ENCODE measurements around the gene IREB2. TPM values are rescaled to one million over a fixed set of nuclear protein-coding genes. Genes with fewer than 3 reads are reported as not detected.

IREB2 gene
- total RNA-seq, 1 experiment from 2014 or later = 23.8 TPM

DNA sequence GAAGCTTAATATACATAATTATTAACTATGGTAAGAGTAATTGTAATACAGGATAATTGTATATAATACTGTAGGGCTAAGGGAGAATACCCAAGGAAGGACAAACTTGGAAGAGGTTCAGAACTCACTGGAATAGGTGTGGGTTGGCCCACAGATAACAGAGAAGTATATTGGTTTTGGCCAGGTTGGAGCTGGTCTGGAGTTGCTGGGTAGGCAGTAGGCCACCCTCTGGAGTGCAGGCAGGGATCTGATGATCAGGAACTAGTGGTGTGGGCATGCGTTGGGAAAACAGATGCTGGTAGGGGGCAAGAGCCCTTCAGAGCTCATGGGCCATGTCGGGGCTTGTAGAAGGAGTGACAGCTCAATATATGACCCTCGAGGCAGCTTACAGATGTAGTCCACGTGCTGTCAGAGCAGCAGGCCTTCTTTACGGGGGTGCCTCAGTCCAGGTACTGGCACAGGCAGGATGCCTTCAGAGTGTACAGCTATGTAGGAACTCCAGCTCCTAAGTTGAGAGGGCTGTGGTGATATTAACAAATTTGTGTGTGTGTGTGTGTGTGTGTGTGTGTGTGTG, 12.4 kb downstream of the IREB2 start:
- Histone ChIP-seq H3K4me3 (no peak overlapping the region), H3K36me3 (peaks cover 66% of the 10 kb centered on the region), H3K27me3 (replicated peaks) (0 out of 2 replicates have a peak, but pooled peaks cover 3% of the 10 kb centered on the region), H3K4me1 (replicated peaks) (no peaks in the 10 kb centered on the region), H3K9me3 (replicated peaks) (no peaks in the 10 kb centered on the region), H3K27ac (no peak overlapping the region)
- DNase-seq (ENCODE audit: low read depth in 1 of 2, low spot score in 2 of 2) = no peak

- DNase-seq (ENCODE audit: low read depth in 1 of 2, low spot score in 2 of 2) = no peak
- H3K9me3 ChIP-seq (replicated peaks) = no peaks in the 10 kb centered on the region
- H3K36me3 ChIP-seq = peaks cover 46% of the 10 kb centered on the region
- H3K27me3 ChIP-seq (replicated peaks) = 0 out of 2 replicates have a peak, but pooled peaks cover 3% of the 10 kb centered on the region
- H3K4me3 ChIP-seq = no peak overlapping the region
- H3K27ac ChIP-seq = no peak overlapping the region
- H3K4me1 ChIP-seq (replicated peaks) = peaks cover 10% of the 10 kb centered on the region
These were observed 14.5 kb downstream of the IREB2 start for GRCh38 chr15:78452485-78452884.

GRCh38 chr15:78453447-78453846, 15.4 kb downstream of the IREB2 start:
- 0 out of 2 replicates have a peak, but pooled peaks cover 3% of the 10 kb centered on the region for H3K27me3 ChIP-seq (replicated peaks)

DNA sequence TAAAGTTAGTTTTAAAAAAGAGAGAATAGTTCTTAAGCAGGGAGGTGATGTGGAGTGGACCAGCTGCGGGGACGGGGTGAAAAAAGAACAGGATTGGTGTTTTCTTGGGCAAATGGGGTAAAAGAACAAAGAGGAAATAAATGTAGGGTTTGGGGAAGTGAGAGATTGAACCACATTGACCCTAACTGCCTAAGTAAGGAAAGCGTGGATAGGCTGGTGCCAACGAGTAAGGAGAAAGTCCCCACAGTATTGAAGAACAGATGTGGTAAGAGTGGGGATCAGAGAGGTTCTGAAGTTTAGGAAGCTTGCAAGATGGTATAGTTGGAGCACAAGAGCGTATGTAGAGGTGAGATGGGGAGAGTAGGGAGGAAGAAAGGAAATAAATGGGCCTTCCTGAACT, 17.0 kb downstream of the IREB2 start:
- no peaks in the 10 kb centered on the region for H3K9me3 ChIP-seq (replicated peaks)
- H3K27ac ChIP-seq = no peak overlapping the region
- no peak overlapping the region for H3K4me3 ChIP-seq
- no peak for DNase-seq (ENCODE audit: low read depth in 1 of 2, low spot score in 2 of 2)
- H3K36me3 ChIP-seq = peaks cover 26% of the 10 kb centered on the region
- H3K27me3 ChIP-seq (replicated peaks) = 0 out of 2 replicates have a peak, but pooled peaks cover 3% of the 10 kb centered on the region
- peaks cover 10% of the 10 kb centered on the region for H3K4me1 ChIP-seq (replicated peaks)

More at GRCh38 chr15:78453447-78453846, 15.4 kb downstream of the IREB2 start:
- H3K9me3 ChIP-seq (replicated peaks) = no peaks in the 10 kb centered on the region
- H3K27ac ChIP-seq = no peak overlapping the region
- H3K4me3 ChIP-seq = no peak overlapping the region
- DNase-seq (ENCODE audit: low read depth in 1 of 2, low spot score in 2 of 2) = no peak
- peaks cover 10% of the 10 kb centered on the region for H3K4me1 ChIP-seq (replicated peaks)
- peaks cover 39% of the 10 kb centered on the region for H3K36me3 ChIP-seq

DNA sequence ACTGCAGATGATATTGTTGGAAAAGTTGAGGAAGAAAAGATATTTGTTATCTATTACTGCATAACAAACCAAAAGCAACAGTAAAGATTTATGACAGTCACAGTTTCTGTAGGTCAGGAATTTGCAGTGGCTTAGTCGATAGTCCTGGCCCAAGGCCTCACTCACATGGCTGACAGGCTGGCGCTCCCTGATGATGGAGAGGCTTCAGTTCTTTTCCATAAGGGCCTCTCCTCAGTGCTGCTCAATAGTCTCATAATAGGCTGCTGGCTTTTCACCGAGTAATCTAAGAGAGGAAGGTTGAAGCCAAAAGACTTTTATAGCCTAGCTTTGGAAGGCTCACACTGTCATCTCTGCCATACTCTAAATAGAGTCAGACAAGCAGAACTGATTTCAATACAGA, 17.7 kb downstream of the IREB2 start:
- no peak for DNase-seq (ENCODE audit: low read depth in 1 of 2, low spot score in 2 of 2)

DNA sequence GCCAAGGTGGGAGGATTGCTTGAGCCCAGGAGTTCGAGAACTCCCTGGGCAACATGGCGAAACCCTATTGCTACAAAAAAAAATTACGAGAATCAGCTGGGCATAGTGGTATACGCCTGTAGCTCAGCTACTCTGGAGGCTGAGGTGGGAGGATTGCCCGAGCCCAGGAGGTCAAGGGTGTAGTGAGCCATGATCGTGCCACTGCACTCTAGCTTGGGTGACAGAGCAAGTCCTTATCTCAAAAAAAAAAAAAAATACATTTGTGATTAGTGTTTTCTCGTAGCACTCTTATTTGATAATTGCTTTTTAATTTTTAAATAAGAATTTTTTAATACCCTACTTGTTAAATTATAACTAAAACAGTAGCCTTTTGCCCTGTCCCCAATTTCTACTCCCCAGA, 18.4 kb downstream of the IREB2 start:
- 0 out of 2 replicates have a peak, but pooled peaks cover 3% of the 10 kb centered on the region for H3K27me3 ChIP-seq (replicated peaks)
- no peak overlapping the region for H3K4me3 ChIP-seq
- no peaks in the 10 kb centered on the region for H3K9me3 ChIP-seq (replicated peaks)
- DNase-seq (ENCODE audit: low read depth in 1 of 2, low spot score in 2 of 2) = no peak
- no peak overlapping the region for H3K27ac ChIP-seq
- H3K36me3 ChIP-seq = peaks cover 27% of the 10 kb centered on the region
- peaks cover 10% of the 10 kb centered on the region for H3K4me1 ChIP-seq (replicated peaks)

More for the DNA sequence above, 17.7 kb downstream of the IREB2 start:
- Histone ChIP-seq H3K9me3 (replicated peaks) (no peaks in the 10 kb centered on the region), H3K27me3 (replicated peaks) (0 out of 2 replicates have a peak, but pooled peaks cover 3% of the 10 kb centered on the region), H3K4me1 (replicated peaks) (peaks cover 10% of the 10 kb centered on the region), H3K27ac (no peak overlapping the region), H3K4me3 (no peak overlapping the region), H3K36me3 (peaks cover 20% of the 10 kb centered on the region)

GRCh38 chr15:78457101-78457500, 19.1 kb downstream of the IREB2 start:
- peaks cover 10% of the 10 kb centered on the region for H3K4me1 ChIP-seq (replicated peaks)
- H3K9me3 ChIP-seq (replicated peaks) = no peaks in the 10 kb centered on the region
- no peak overlapping the region for H3K4me3 ChIP-seq
- H3K27ac ChIP-seq = no peak overlapping the region
- H3K36me3 ChIP-seq = peaks cover 27% of the 10 kb centered on the region
- 0 out of 2 replicates have a peak, but pooled peaks cover 3% of the 10 kb centered on the region for H3K27me3 ChIP-seq (replicated peaks)
- DNase-seq (ENCODE audit: low read depth in 1 of 2, low spot score in 2 of 2) = peak in 1 of 2 experiments; percentile 57

- H3K27ac ChIP-seq = no peak overlapping the region
- H3K4me3 ChIP-seq = no peak overlapping the region
- peaks cover 10% of the 10 kb centered on the region for H3K4me1 ChIP-seq (replicated peaks)
- H3K27me3 ChIP-seq (replicated peaks) = no peaks in the 10 kb centered on the region
- peaks cover 49% of the 10 kb centered on the region for H3K36me3 ChIP-seq
- H3K9me3 ChIP-seq (replicated peaks) = no peaks in the 10 kb centered on the region
- no peak for DNase-seq (ENCODE audit: low read depth in 1 of 2, low spot score in 2 of 2)
These were observed 22.7 kb downstream of the IREB2 start for GRCh38 chr15:78460737-78461136.

DNA sequence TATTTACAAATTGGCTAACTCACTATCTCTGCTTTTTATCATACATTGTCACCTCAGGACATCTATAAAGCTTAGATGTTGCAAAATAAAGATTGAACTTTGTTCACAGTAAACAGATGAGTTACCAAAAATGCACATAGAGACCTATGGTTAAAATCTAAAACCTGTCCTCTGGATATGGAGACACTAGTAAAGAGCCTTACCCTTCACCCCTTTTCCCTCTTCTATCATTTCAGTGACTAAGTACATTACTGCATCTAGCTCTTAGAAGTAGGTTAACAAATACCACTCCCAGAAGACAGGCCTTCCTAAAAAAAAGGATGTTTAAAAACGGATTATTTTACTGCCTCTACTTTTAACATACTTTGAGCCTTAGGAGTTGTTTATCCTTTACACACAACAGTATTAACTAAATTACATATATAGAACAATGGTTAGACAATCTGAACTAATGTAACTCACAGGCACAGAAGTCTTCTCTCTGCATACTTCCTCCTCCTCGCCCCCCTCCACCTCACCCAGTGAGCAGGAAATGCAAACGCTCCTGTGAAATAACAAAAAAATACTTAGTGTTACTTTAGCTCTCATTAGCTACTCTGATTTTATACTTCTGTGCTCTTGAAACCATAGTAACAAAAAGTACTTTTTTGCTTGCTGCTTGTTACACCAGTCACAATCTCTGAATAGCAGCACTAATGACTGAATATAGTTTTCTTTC, 23.3 kb downstream of the IREB2 start:
- no peak overlapping the region for H3K4me3 ChIP-seq
- H3K36me3 ChIP-seq = peaks cover 55% of the 10 kb centered on the region
- H3K4me1 ChIP-seq (replicated peaks) = peaks cover 10% of the 10 kb centered on the region
- no peak overlapping the region for H3K27ac ChIP-seq
- H3K9me3 ChIP-seq (replicated peaks) = no peaks in the 10 kb centered on the region
- no peak for DNase-seq (ENCODE audit: low read depth in 1 of 2, low spot score in 2 of 2)
- no peaks in the 10 kb centered on the region for H3K27me3 ChIP-seq (replicated peaks)

GRCh38 chr15:78469031-78469430, 31.0 kb downstream of the IREB2 start:
- Histone ChIP-seq H3K4me3 (no peak overlapping the region), H3K4me1 (replicated peaks) (no peaks in the 10 kb centered on the region), H3K27me3 (replicated peaks) (no peaks in the 10 kb centered on the region), H3K9me3 (replicated peaks) (no peaks in the 10 kb centered on the region), H3K36me3 (peaks cover 94% of the 10 kb centered on the region), H3K27ac (no peak overlapping the region)
- DNase-seq (ENCODE audit: low read depth in 1 of 2, low spot score in 2 of 2) = no peak

DNA sequence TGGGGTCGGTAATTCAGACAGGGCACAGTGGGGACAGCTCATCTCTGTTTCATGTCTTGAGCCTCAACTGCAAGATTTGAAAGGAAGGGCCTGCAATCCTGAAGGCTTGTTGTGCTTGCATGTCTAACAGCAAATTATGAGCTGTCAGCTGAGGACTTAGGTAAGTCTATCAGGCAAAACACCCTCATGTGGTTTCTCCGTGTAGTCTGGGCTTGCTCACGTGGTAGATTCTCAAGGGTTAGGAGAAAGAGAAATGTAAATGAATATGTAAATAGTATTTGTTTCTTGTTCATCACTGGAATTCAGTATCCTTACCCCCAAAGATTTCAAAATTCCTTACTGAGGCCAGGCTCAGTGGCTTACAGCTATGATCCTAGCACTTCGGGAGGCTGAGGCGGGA, 39.3 kb downstream of the IREB2 start:
- H3K27ac ChIP-seq = no peak overlapping the region
- peaks cover 68% of the 10 kb centered on the region for H3K36me3 ChIP-seq
- H3K27me3 ChIP-seq (replicated peaks) = no peaks in the 10 kb centered on the region
- H3K4me3 ChIP-seq = no peak overlapping the region
- DNase-seq (ENCODE audit: low read depth in 1 of 2, low spot score in 2 of 2) = no peak
- H3K9me3 ChIP-seq (replicated peaks) = no peaks in the 10 kb centered on the region
- no peaks in the 10 kb centered on the region for H3K4me1 ChIP-seq (replicated peaks)

GRCh38 chr15:78479650-78480049, 41.6 kb downstream of the IREB2 start:
- H3K36me3 ChIP-seq = peaks cover 67% of the 10 kb centered on the region

DNA sequence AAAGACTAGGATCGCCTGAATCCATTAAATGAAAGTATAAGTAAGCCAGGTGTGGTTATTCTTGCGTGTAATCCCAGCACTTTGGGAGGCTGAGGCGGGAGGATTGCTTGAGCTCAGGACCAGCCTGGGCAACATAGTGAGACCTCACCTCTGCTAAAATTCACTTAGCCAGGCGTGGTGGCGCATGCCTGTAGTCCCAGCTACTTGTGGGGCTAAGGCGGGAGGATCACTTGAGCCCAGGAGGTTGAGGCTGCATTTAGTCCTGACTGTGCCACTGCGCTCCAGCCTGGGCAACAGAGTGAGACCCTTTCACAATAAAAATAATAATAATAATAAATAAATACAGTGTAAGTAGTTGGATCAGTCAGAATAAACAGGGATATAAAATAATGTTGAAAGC, 43.9 kb downstream of the IREB2 start:
- Histone ChIP-seq H3K9me3 (replicated peaks) (no peaks in the 10 kb centered on the region), H3K4me3 (no peak overlapping the region), H3K27ac (no peak overlapping the region), H3K27me3 (replicated peaks) (no peaks in the 10 kb centered on the region), H3K4me1 (replicated peaks) (no peaks in the 10 kb centered on the region), H3K36me3 (peaks cover 75% of the 10 kb centered on the region)
- no peak for DNase-seq (ENCODE audit: low read depth in 1 of 2, low spot score in 2 of 2)

More at GRCh38 chr15:78479650-78480049, 41.6 kb downstream of the IREB2 start:
- no peaks in the 10 kb centered on the region for H3K9me3 ChIP-seq (replicated peaks)
- no peak for DNase-seq (ENCODE audit: low read depth in 1 of 2, low spot score in 2 of 2)
- H3K4me3 ChIP-seq = no peak overlapping the region
- H3K27me3 ChIP-seq (replicated peaks) = no peaks in the 10 kb centered on the region
- no peak overlapping the region for H3K27ac ChIP-seq
- no peaks in the 10 kb centered on the region for H3K4me1 ChIP-seq (replicated peaks)

DNA sequence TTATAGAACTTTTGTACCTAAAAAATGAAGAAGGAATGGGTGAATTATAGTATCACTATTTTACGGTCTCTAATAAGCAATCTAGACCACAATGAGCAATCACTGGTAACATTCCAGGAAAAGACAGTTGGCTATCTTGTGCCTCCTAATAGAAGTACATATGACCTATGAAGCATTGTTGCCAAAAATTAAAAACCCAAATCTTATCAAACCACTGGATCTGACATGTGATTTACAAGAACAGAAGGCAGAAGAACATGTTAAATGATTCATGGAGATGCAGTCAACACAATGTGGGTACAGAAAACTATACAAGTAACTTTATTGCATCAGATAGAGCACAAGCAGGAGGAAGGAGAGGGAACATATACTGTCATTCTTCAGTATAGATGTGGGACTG, 54.9 kb downstream of the IREB2 start:
- no peak for DNase-seq (ENCODE audit: low read depth in 1 of 2, low spot score in 2 of 2)
- H3K4me1 ChIP-seq (replicated peaks) = no peaks in the 10 kb centered on the region
- no peaks in the 10 kb centered on the region for H3K27me3 ChIP-seq (replicated peaks)
- H3K4me3 ChIP-seq = no peak overlapping the region
- peaks cover 95% of the 10 kb centered on the region for H3K36me3 ChIP-seq
- H3K9me3 ChIP-seq (replicated peaks) = no peaks in the 10 kb centered on the region
- H3K27ac ChIP-seq = no peak overlapping the region

All from SJSA1 (cell line).